ENCODE measurements around the gene CCKAR. TPM values are rescaled to one million over a fixed set of nuclear protein-coding genes. Genes with fewer than 3 reads are reported as not detected.

CCKAR gene
- total and polyA plus RNA-seq, 2 donors (not counting 3 experiments of a cell fraction or from before 2014, with no cell fraction given), result not detected

GRCh38 chr4:26520728-26521450 is 30.6 kb upstream of the CCKAR start:
- no peak overlapping the region for H3K27ac ChIP-seq (ENCODE audit: insufficient read depth, low read depth, low read length)
- H3K27me3 ChIP-seq (ENCODE audit: control insufficient read depth in 2 of 2, insufficient read depth in 2 of 2, low read length in 2 of 2), result peaks cover 0 to 4% of the 10 kb centered on the region in 2 experiments
- FAIRE-seq, result no peak
- H3K4me3 ChIP-seq (replicated peaks in 1 of 3; ENCODE audit: insufficient read depth in 1 of 3, low read depth in 1 of 3, low read length in 3 of 3), result no peak overlapping the region
- H3K9me3 ChIP-seq (replicated peaks; ENCODE audit: control insufficient read depth, insufficient read depth, low read length), result no peaks in the 10 kb centered on the region
- BruUV-seq (replicated peaks), result no TSS peak
- intact Hi-C loops (cut with micrococcal nuclease), result no loop called here
- H4K20me1 ChIP-seq (replicated peaks; ENCODE audit: control insufficient read depth, extremely low read depth, insufficient read depth, low read length), result no peaks in the 10 kb centered on the region
- H2AFZ ChIP-seq (ENCODE audit: low read depth, low read length), result no peak overlapping the region
- TF ChIP-seq GATA2 (IDR thresholded peaks at IDR 0.05; ENCODE audit: insufficient read depth, insufficient read length, low read depth, low read length) (no peak), EZH2 (IDR thresholded peaks at IDR 0.05; ENCODE audit: borderline replicate concordance, low read depth, low read length, severe bottlenecking) (no peak), FOS (IDR thresholded peaks at IDR 0.05; ENCODE audit: borderline replicate concordance, insufficient read depth, low read length) (no peak), POLR2A (IDR thresholded peaks at IDR 0.05; ENCODE audit: low read depth, low read length) (no peak), MYC (IDR thresholded peaks at IDR 0.05; ENCODE audit: low read depth, low read length) (no peak), MAX (IDR thresholded peaks at IDR 0.05; ENCODE audit: insufficient read depth, insufficient read length) (no peak), JUN (IDR thresholded peaks at IDR 0.05; ENCODE audit: borderline replicate concordance, insufficient read depth, insufficient read length, low read depth) (no peak), POLR2AphosphoS5 (IDR thresholded peaks at IDR 0.05; ENCODE audit: insufficient read depth, low read depth, low read length) (no peak), CTCF (IDR thresholded peaks at IDR 0.05; ENCODE audit: extremely low read depth in 1 of 2, insufficient read depth in 1 of 2, low read depth in 1 of 2, low read length in 2 of 2) (no peak)
- H3K4me2 ChIP-seq (ENCODE audit: insufficient read depth, low read length), result no peak overlapping the region
- H3K4me1 ChIP-seq (ENCODE audit: control insufficient read depth, extremely low read depth, insufficient read depth, low read length), result no peaks in the 10 kb centered on the region
- no peak for DNase-seq (ENCODE audit: low read depth, low spot score)
- ChIA-PET POLR2A (interaction anchor here (0.5 kb wide), 1 partner anchor 1654 kb away, joined by 5 read pairs; no protein-coding TSS in a partner anchor), CTCF (no interaction called here)
- dilution Hi-C loops (cut with MboI; ENCODE audit: extremely low pct_ligation_motif_present, low sequenced_read_pairs), result no loop called here
- H3K36me3 ChIP-seq (ENCODE audit: control insufficient read depth in 2 of 2, extremely low read depth in 1 of 2, insufficient read depth in 2 of 2, low read length in 2 of 2), result no peaks in the 10 kb centered on the region
- no peaks in the 10 kb centered on the region for H3K79me2 ChIP-seq (ENCODE audit: control insufficient read depth, insufficient read depth, low read length)
- no peak overlapping the region for H3K9ac ChIP-seq (replicated peaks; ENCODE audit: extremely low read depth, insufficient read depth, low read length)
- H3K9me1 ChIP-seq (replicated peaks; ENCODE audit: control insufficient read depth, extremely low read depth, insufficient read depth, low read length), result no peaks in the 10 kb centered on the region
